Naive B cell (primary cell): ENCODE data around the gene REX1BD. TPM values are rescaled to one million over a fixed set of nuclear protein-coding genes. Genes with fewer than 3 reads are reported as not detected.

Source experiments
- ATAC-seq, 2 donors: fragments of 150-1000 bp; cut with Tn5 transposase; 2 replicates each; pipeline ENCODE4 v1.10.0; 2021; ENCODE audit warnings: low read depth in 2 of 2, mild to moderate bottlenecking in 2 of 2, moderate library complexity in 2 of 2
- DNase-seq: peaks from one replicate; pipeline ENCODE4 v3.0.0; 2022
- H3K27ac Mint-ChIP-seq, 6 donors: one replicate each; pipeline ENCODE4 v1.8.0; 2020 to 2022; ENCODE audit warnings: mild to moderate bottlenecking in 6 of 6, mixed read lengths in 6 of 6, moderate library complexity in 5 of 6, inconsistent platforms in 2 of 6
- H3K27me3 Mint-ChIP-seq, 3 donors: one replicate each; pipeline ENCODE4 v1.8.0; 2021 to 2022; ENCODE audit warnings: mixed read lengths in 3 of 3, mild to moderate bottlenecking in 1 of 3
- H3K36me3 Mint-ChIP-seq, 2 donors: one replicate each; pipeline ENCODE4 v1.8.0; 2020 to 2022; ENCODE audit warnings: mixed read lengths in 2 of 2, inconsistent platforms in 1 of 2, mild to moderate bottlenecking in 1 of 2
- H3K4me1 Mint-ChIP-seq, 3 donors: one replicate each; pipeline ENCODE4 v1.8.0; 2020 to 2022; ENCODE audit warnings: mixed read lengths in 3 of 3, inconsistent platforms in 1 of 3, mild to moderate bottlenecking in 1 of 3, moderate library complexity in 1 of 3
- H3K4me3 Mint-ChIP-seq, 8 donors: one replicate each; pipeline ENCODE4 v1.8.0; 2020 to 2022; ENCODE audit warnings: mild to moderate bottlenecking in 8 of 8, mixed read lengths in 8 of 8, moderate library complexity in 8 of 8, inconsistent platforms in 2 of 8
- H3K9me3 Mint-ChIP-seq, 7 donors: one replicate each; pipeline ENCODE4 v1.8.0; 2020 to 2022; ENCODE audit warnings: mixed read lengths in 7 of 7, mild to moderate bottlenecking in 5 of 7, inconsistent platforms in 2 of 7, moderate library complexity in 1 of 7
- polyA plus RNA-seq, 6 donors: library from polyadenylated mRNA; unstranded; fragments of 300-500 nt; fragmentation: Illumina TruSeq; gene quantifications; one replicate each; pipeline ENCODE4 v1.2.3, GENCODE V29; 2021; ENCODE audit warnings: low read depth in 6 of 6

The REX1BD gene
- polyA plus RNA-seq, 6 donors from 2014 or later, result 76.0 to 107 (median 91.9) TPM

GRCh38 chr19:18637673-18638630 lies 49.4 kb downstream of the REX1BD start:
- Mint-ChIP-seq H3K27ac (peak overlapping the region in 5 of 6 donors; percentile 72 to 94 (median 88)), H3K27me3 (peaks cover 0 to 6% (median 5%) of the 10 kb centered on the region in 3 donors), H3K9me3 (no peaks in the 10 kb centered on the region), H3K4me3 (peak overlapping the region; percentile 91 to 96 (median 94)), H3K4me1 (peaks cover 27 to 44% (median 28%) of the 10 kb centered on the region in 3 donors), H3K36me3 (no peaks in the 10 kb centered on the region)
- ATAC-seq, result no peak
- no peak for DNase-seq

GRCh38 chr19:18639706-18640243 lies 51.2 kb downstream of the REX1BD start:
- Mint-ChIP-seq H3K27ac (peak overlapping the region in 2 of 6 donors; percentile 18 to 90), H3K4me3 (peak overlapping the region in 2 of 8 donors; percentile 72 to 73), H3K27me3 (peaks cover 0 to 2% (median 0%) of the 10 kb centered on the region in 3 donors), H3K9me3 (no peaks in the 10 kb centered on the region), H3K36me3 (no peaks in the 10 kb centered on the region), H3K4me1 (peaks cover 33 to 58% (median 34%) of the 10 kb centered on the region in 3 donors)
- ATAC-seq (no peak), DNase-seq (no peak)

Other genes with a start within 250 kb of the REX1BD start
- gene PGPEP1, start 248.2 kb upstream of the REX1BD start, polyA plus RNA-seq, result 10 to 100 TPM in 2 of 6 donors, 1 to 10 TPM in 4; 4.0 to 11.8 (median 8.0) TPM
- not detected for gene GDF15, start 202.6 kb upstream of the REX1BD start, polyA plus RNA-seq
- gene LRRC25, start 191.2 kb upstream of the REX1BD start, polyA plus RNA-seq, result 10 to 100 TPM in 4 of 6 donors, 1 to 10 TPM in 1, under 1 TPM in 1; 0.17 to 30.8 (median 17.9) TPM
- gene SSBP4, start 169.4 kb upstream of the REX1BD start, polyA plus RNA-seq, result 10 to 100 TPM; 54.7 to 78.0 (median 61.8) TPM
- gene ISYNA1, start 150.7 kb upstream of the REX1BD start, polyA plus RNA-seq, result 10 to 100 TPM in 2 of 6 donors, 1 to 10 TPM in 4; 6.3 to 12.2 (median 8.6) TPM
- gene ELL, start 66.7 kb upstream of the REX1BD start, polyA plus RNA-seq, result 10 to 100 TPM in 5 of 6 donors, 1 to 10 TPM in 1; 7.0 to 19.3 (median 14.6) TPM
- gene FKBP8, start 45.2 kb upstream of the REX1BD start, polyA plus RNA-seq, result 100 to 1,000 TPM in 1 of 6 donors, 10 to 100 TPM in 5; 69.8 to 100 (median 71.6) TPM
- 100 to 1,000 TPM in 1 of 6 donors, 10 to 100 TPM in 5; 75.3 to 108 (median 84.5) TPM for gene KXD1, start 30.9 kb upstream of the REX1BD start, polyA plus RNA-seq
- gene UBA52, start 16.9 kb upstream of the REX1BD start, polyA plus RNA-seq, result 1,000 to 10,000 TPM; 1,188 to 1,782 (median 1,685) TPM
- gene CRLF1, start 18.0 kb downstream of the REX1BD start, polyA plus RNA-seq, result 1 to 10 TPM in 2 of 6 donors, under 1 TPM in 2, not detected in 2; 0.44 to 7.0 (median 0.97) TPM
- not detected for gene TMEM59L, start 24.1 kb downstream of the REX1BD start, polyA plus RNA-seq
- gene KLHL26, start 48.2 kb downstream of the REX1BD start, polyA plus RNA-seq, result 1 to 10 TPM in 5 of 6 donors, not detected in 1; 2.0 to 3.7 (median 3.6) TPM
- 1 to 10 TPM in 5 of 6 donors, not detected in 1; 1.4 to 2.4 (median 1.4) TPM for gene CRTC1, start 94.9 kb downstream of the REX1BD start, polyA plus RNA-seq
- gene COMP, start 202.5 kb downstream of the REX1BD start, polyA plus RNA-seq, result under 1 TPM in 1 of 6 donors, not detected in 5; 0.36 TPM
- gene UPF1, start 243.2 kb downstream of the REX1BD start, polyA plus RNA-seq, result 10 to 100 TPM in 3 of 6 donors, 1 to 10 TPM in 3; 2.2 to 21.3 (median 10.0) TPM